Measurements from ENCODE around the gene PTPN7. TPM values are rescaled to one million over a fixed set of nuclear protein-coding genes. Genes with fewer than 3 reads are reported as not detected.

PTPN7 gene
- total RNA-seq, 2 experiments from 2014 or later = 172 to 181 TPM

GRCh38 chr1:202106340-202107254, 53.8 kb downstream of the PTPN7 start:
- DNase-seq = no peak
- no peaks in the 10 kb centered on the region for H3K36me3 Mint-ChIP-seq
- H3K4me1 Mint-ChIP-seq = no peaks in the 10 kb centered on the region
- POLR2A ChIA-PET = interaction anchor here (0.6 kb wide), 1 partner anchor 74 kb away, joined by 4 read pairs; no protein-coding TSS in a partner anchor
- no peak overlapping the region for H3K4me3 Mint-ChIP-seq
- H3K27ac Mint-ChIP-seq = no peak overlapping the region
- no peaks in the 10 kb centered on the region for H3K27me3 Mint-ChIP-seq
- ATAC-seq (ENCODE audit: low read depth) = no peak
- H3K9me3 Mint-ChIP-seq = no peaks in the 10 kb centered on the region

GRCh38 chr1:202105571-202106339, 54.6 kb downstream of the PTPN7 start:
- Mint-ChIP-seq H3K4me1 (no peaks in the 10 kb centered on the region), H3K4me3 (no peak overlapping the region), H3K27ac (no peak overlapping the region), H3K9me3 (no peaks in the 10 kb centered on the region), H3K36me3 (no peaks in the 10 kb centered on the region), H3K27me3 (no peaks in the 10 kb centered on the region)
- POLR2A ChIA-PET = no interaction called here
- ATAC-seq (ENCODE audit: low read depth) (no peak), DNase-seq (no peak)

GRCh38 chr1:202104073-202104472, 56.3 kb downstream of the PTPN7 start:
- H3K27ac Mint-ChIP-seq = no peak overlapping the region

GRCh38 chr1:202101184-202101583, 59.2 kb downstream of the PTPN7 start:
- no peak for DNase-seq
- no peak overlapping the region for H3K27ac Mint-ChIP-seq
- no peak for ATAC-seq (ENCODE audit: low read depth)
- no peaks in the 10 kb centered on the region for H3K9me3 Mint-ChIP-seq
- no peak overlapping the region for H3K4me3 Mint-ChIP-seq
- POLR2A ChIA-PET = no interaction called here
- H3K4me1 Mint-ChIP-seq = no peaks in the 10 kb centered on the region
- H3K36me3 Mint-ChIP-seq = no peaks in the 10 kb centered on the region
- peaks cover 5% of the 10 kb centered on the region for H3K27me3 Mint-ChIP-seq

More at GRCh38 chr1:202104073-202104472, 56.3 kb downstream of the PTPN7 start:
- Mint-ChIP-seq H3K36me3 (no peaks in the 10 kb centered on the region), H3K4me1 (no peaks in the 10 kb centered on the region), H3K9me3 (no peaks in the 10 kb centered on the region), H3K4me3 (no peak overlapping the region), H3K27me3 (no peaks in the 10 kb centered on the region)
- no peak for DNase-seq
- no peak for ATAC-seq (ENCODE audit: low read depth)
- POLR2A ChIA-PET = no interaction called here

Other genes starting within 250 kb of the PTPN7 start
- not detected for gene LMOD1, start 214.1 kb downstream of the PTPN7 start, total RNA-seq
- gene TIMM17A, start 205.1 kb downstream of the PTPN7 start, total RNA-seq = 10 to 100 TPM; 34.0 to 39.5 TPM
- gene RNPEP, start 178.0 kb downstream of the PTPN7 start, total RNA-seq = 10 to 100 TPM; 33.7 TPM
- under 1 TPM; 0.82 to 0.83 TPM for gene ELF3, start 150.0 kb downstream of the PTPN7 start, total RNA-seq
- gene GPR37L1, start 37.7 kb downstream of the PTPN7 start, total RNA-seq = not detected
- 10 to 100 TPM; 45.9 to 56.5 TPM for gene ARL8A, start 15.9 kb downstream of the PTPN7 start, total RNA-seq
- 1 to 10 TPM; 2.7 to 5.2 TPM for gene LGR6, start 33.2 kb upstream of the PTPN7 start, total RNA-seq
- 10 to 100 TPM; 53.4 to 59.3 TPM for gene UBE2T, start 181.3 kb upstream of the PTPN7 start, total RNA-seq
- gene PPP1R12B, start 188.1 kb upstream of the PTPN7 start, total RNA-seq = 10 to 100 TPM; 26.9 to 27.7 TPM

Measured in activated naive CD8-positive, alpha-beta T cell treated with anti-CD3 and anti-CD28 coated beads, Interleukin-2, amount 10 ng/mL, durations not matched to agents 7 days and 5 days (primary cell).